Tibial nerve (tissue), 4 donors: ENCODE data around the gene SMIM28.

Source experiments
- EP300 ChIP-seq, 2 donors: sonication (generic); formaldehyde crosslinking; IDR thresholded peaks; one replicate each; pipeline ENCODE4 v1.6.1; 2017; ENCODE audit warnings: antibody characterized with exemption in 2 of 2, mild to moderate bottlenecking in 1 of 2
- POLR2A ChIP-seq, 2 donors: fragments of 450-650 bp; IDR thresholded peaks; one replicate each; pipeline ENCODE4 v1.6.1; 2017; ENCODE audit warnings: antibody characterized with exemption in 2 of 2, mild to moderate bottlenecking in 2 of 2, moderate library complexity in 2 of 2
- TF ChIP-seq, protein P1 (sequence below), 5 experiments: fragments of 200-600 bp in 3 of 5; fragments of 450-650 bp in 2 of 5; sonication (generic) in 3 of 5; IDR thresholded peaks; one replicate each; pipeline ENCODE4 v1.5.1; 2016 to 2019; ENCODE audit warnings: antibody characterized with exemption in 5 of 5, mild to moderate bottlenecking in 3 of 5, moderate library complexity in 2 of 5

DNA sequence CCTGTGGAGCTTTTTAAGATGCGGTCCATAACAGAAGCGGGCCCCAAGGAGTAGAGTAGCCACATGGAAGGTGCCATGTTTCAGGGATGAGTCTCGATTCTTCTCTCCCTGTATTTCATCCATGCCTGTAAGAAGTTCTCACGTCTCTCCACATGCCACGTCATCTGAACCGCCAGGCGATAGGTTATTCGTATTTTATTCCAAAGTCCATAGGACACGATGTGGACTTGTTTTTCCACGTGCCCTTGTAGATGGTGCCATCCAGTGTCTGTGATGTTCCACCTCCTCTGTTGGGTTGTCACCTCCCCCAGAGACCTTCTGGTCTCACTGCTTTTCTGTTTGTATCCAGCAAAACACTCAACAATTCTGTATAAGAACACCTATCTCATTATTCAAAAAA lies 43.9 kb downstream of the SMIM28 start:
- TF ChIP-seq, protein P1, sequence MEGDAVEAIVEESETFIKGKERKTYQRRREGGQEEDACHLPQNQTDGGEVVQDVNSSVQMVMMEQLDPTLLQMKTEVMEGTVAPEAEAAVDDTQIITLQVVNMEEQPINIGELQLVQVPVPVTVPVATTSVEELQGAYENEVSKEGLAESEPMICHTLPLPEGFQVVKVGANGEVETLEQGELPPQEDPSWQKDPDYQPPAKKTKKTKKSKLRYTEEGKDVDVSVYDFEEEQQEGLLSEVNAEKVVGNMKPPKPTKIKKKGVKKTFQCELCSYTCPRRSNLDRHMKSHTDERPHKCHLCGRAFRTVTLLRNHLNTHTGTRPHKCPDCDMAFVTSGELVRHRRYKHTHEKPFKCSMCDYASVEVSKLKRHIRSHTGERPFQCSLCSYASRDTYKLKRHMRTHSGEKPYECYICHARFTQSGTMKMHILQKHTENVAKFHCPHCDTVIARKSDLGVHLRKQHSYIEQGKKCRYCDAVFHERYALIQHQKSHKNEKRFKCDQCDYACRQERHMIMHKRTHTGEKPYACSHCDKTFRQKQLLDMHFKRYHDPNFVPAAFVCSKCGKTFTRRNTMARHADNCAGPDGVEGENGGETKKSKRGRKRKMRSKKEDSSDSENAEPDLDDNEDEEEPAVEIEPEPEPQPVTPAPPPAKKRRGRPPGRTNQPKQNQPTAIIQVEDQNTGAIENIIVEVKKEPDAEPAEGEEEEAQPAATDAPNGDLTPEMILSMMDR (IDR thresholded peaks at IDR 0.05): no peak
- no peak for TF ChIP-seq POLR2A (IDR thresholded peaks at IDR 0.05)
- TF ChIP-seq EP300 (IDR thresholded peaks at IDR 0.05): no peak
